ENCODE data around the gene PYDC1. TPM values are rescaled to one million over a fixed set of nuclear protein-coding genes. Genes with fewer than 3 reads are reported as not detected.

The PYDC1 gene
- total and polyA plus RNA-seq, 2 of the 13 experiments (the other 11 are each of a cell fraction or from before 2014, with no cell fraction given) = not detected

DNA sequence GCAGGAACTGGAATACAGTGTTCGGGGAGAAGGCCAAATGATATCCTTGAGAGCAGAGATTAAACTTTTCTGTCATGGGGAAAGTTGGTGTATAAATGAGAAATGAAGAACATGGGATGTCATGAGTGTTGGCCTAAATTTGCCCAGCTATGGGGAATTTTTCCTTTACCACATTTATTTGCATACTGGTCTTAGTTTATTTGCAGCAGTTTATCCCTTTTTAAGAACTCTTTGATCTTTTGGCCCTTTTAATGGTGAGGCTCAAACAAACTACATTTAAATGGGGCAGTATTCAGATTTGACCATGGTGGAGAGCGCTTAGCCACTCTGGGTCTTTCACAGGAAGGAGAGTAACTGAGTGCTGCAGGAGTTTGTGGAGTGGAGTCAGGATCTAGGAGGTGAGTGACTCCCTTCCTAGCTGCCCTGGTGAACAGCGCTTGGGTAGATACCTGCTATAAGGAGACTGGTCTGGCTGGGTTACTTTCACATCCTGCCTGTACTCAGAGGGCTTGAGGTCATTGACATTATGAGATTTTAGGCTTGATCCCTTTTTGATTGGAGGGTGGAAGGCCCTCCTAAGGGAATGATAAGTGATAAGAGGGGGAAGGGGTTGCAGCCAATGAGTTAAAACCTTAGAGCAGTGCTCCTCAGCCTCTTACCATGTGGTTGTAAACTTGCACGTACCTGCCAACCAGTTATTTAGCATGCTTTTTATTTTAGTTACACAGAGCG is 25.1 kb downstream of the PYDC1 start (continued):
- TF ChIP-seq GABPB1 (CRISPR knock-in tag; IDR thresholded peaks at IDR 0.05) (no peak), MED8 (CRISPR knock-in tag; IDR thresholded peaks at IDR 0.05; ENCODE audit: insufficient replicate concordance) (no peak), RBFOX2 (IDR thresholded peaks at IDR 0.05; ENCODE audit: low read depth, low read length) (peak; percentile 27; the same call in 1 of the 2 replicates), ZNF7 (CRISPR knock-in tag; IDR thresholded peaks at IDR 0.05) (no peak), RBM22 (optimal IDR thresholded peaks at IDR 0.05; ENCODE audit: low read length) (peak; percentile 94), PAF1 (CRISPR knock-in tag; IDR thresholded peaks at IDR 0.05) (peak; percentile 38), POLR2AphosphoS2 (IDR thresholded peaks at IDR 0.05; ENCODE audit: low read depth, low read length) (peak; percentile 83), PRMT3 (CRISPR knock-in tag; IDR thresholded peaks at IDR 0.05; ENCODE audit: borderline replicate concordance, low read depth) (no peak)
- TF ChIP-seq, protein P1, sequence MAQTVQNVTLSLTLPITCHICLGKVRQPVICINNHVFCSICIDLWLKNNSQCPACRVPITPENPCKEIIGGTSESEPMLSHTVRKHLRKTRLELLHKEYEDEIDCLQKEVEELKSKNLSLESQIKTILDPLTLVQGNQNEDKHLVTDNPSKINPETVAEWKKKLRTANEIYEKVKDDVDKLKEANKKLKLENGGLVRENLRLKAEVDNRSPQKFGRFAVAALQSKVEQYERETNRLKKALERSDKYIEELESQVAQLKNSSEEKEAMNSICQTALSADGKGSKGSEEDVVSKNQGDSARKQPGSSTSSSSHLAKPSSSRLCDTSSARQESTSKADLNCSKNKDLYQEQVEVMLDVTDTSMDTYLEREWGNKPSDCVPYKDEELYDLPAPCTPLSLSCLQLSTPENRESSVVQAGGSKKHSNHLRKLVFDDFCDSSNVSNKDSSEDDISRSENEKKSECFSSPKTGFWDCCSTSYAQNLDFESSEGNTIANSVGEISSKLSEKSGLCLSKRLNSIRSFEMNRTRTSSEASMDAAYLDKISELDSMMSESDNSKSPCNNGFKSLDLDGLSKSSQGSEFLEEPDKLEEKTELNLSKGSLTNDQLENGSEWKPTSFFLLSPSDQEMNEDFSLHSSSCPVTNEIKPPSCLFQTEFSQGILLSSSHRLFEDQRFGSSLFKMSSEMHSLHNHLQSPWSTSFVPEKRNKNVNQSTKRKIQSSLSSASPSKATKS (CRISPR knock-in tag; IDR thresholded peaks at IDR 0.05) = no peak
- TF ChIP-seq, protein P2, sequence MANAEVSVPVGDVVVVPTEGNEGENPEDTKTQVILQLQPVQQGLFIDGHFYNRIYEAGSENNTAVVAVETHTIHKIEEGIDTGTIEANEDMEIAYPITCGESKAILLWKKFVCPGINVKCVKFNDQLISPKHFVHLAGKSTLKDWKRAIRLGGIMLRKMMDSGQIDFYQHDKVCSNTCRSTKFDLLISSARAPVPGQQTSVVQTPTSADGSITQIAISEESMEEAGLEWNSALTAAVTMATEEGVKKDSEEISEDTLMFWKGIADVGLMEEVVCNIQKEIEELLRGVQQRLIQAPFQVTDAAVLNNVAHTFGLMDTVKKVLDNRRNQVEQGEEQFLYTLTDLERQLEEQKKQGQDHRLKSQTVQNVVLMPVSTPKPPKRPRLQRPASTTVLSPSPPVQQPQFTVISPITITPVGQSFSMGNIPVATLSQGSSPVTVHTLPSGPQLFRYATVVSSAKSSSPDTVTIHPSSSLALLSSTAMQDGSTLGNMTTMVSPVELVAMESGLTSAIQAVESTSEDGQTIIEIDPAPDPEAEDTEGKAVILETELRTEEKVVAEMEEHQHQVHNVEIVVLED (CRISPR knock-in tag; IDR thresholded peaks at IDR 0.05; ENCODE audit: borderline replicate concordance) = no peak
- TF ChIP-seq, protein P3, sequence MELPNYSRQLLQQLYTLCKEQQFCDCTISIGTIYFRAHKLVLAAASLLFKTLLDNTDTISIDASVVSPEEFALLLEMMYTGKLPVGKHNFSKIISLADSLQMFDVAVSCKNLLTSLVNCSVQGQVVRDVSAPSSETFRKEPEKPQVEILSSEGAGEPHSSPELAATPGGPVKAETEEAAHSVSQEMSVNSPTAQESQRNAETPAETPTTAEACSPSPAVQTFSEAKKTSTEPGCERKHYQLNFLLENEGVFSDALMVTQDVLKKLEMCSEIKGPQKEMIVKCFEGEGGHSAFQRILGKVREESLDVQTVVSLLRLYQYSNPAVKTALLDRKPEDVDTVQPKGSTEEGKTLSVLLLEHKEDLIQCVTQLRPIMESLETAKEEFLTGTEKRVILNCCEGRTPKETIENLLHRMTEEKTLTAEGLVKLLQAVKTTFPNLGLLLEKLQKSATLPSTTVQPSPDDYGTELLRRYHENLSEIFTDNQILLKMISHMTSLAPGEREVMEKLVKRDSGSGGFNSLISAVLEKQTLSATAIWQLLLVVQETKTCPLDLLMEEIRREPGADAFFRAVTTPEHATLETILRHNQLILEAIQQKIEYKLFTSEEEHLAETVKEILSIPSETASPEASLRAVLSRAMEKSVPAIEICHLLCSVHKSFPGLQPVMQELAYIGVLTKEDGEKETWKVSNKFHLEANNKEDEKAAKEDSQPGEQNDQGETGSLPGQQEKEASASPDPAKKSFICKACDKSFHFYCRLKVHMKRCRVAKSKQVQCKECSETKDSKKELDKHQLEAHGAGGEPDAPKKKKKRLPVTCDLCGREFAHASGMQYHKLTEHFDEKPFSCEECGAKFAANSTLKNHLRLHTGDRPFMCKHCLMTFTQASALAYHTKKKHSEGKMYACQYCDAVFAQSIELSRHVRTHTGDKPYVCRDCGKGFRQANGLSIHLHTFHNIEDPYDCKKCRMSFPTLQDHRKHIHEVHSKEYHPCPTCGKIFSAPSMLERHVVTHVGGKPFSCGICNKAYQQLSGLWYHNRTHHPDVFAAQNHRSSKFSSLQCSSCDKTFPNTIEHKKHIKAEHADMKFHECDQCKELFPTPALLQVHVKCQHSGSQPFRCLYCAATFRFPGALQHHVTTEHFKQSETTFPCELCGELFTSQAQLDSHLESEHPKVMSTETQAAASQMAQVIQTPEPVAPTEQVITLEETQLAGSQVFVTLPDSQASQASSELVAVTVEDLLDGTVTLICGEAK (IDR thresholded peaks at IDR 0.05) = no peak
- TF ChIP-seq, protein P3 (CRISPR knock-in tag; IDR thresholded peaks at IDR 0.05) = no peak
- TF ChIP-seq, protein P4, sequence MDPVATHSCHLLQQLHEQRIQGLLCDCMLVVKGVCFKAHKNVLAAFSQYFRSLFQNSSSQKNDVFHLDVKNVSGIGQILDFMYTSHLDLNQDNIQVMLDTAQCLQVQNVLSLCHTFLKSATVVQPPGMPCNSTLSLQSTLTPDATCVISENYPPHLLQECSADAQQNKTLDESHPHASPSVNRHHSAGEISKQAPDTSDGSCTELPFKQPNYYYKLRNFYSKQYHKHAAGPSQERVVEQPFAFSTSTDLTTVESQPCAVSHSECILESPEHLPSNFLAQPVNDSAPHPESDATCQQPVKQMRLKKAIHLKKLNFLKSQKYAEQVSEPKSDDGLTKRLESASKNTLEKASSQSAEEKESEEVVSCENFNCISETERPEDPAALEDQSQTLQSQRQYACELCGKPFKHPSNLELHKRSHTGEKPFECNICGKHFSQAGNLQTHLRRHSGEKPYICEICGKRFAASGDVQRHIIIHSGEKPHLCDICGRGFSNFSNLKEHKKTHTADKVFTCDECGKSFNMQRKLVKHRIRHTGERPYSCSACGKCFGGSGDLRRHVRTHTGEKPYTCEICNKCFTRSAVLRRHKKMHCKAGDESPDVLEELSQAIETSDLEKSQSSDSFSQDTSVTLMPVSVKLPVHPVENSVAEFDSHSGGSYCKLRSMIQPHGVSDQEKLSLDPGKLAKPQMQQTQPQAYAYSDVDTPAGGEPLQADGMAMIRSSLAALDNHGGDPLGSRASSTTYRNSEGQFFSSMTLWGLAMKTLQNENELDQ (CRISPR knock-in tag; IDR thresholded peaks at IDR 0.05; ENCODE audit: borderline replicate concordance) = no peak

All from HepG2 (cell line).